IPS-15b (cell line): ENCODE results near the gene OSBP2.

ENCODE experiments used
- H3K27me3 ChIP-seq: one replicate; pipeline ENCODE4 v1.6.1; 2013; ENCODE audit warnings: low read length; ENCODE audit not compliant: control insufficient read depth, insufficient read depth
- H3K36me3 ChIP-seq: one replicate; pipeline ENCODE4 v1.6.1; 2013; ENCODE audit warnings: low read length; ENCODE audit not compliant: control insufficient read depth, insufficient read depth
- H3K4me1 ChIP-seq: one replicate; pipeline ENCODE4 v1.6.1; 2013; ENCODE audit warnings: mild to moderate bottlenecking, low read length; ENCODE audit not compliant: control insufficient read depth, insufficient read depth
- H3K4me3 ChIP-seq: one replicate; pipeline ENCODE4 v1.5.1; 2013; ENCODE audit warnings: low read depth, low read length
- H3K9ac ChIP-seq: one replicate; pipeline ENCODE4 v1.6.1; 2013; ENCODE audit warnings: low read depth, mild to moderate bottlenecking, low read length
- H3K9me3 ChIP-seq: one replicate; pipeline ENCODE4 v1.6.1; 2013; ENCODE audit warnings: mild to moderate bottlenecking, low read length; ENCODE audit not compliant: control insufficient read depth, insufficient read depth

The OSBP2 gene

DNA sequence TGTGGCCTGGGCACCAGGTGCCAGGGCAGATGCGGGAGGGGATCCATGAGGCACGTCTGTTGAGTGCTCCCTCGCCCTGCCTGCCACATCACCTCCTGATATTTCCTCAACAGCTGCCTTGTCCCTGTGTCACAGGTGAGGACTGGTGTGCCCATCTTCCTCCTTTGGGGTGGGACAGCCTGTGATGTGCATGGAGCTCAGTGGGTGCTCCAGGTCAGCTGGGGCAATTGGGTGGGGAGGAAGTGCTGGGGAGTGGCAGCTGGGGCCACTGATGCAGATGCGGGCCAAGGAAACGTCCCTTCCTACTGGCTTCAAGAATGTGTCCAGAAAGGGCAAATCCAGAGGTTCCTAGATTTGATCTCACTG is 190.3 kb downstream of the OSBP2 start:
- no peaks in the 10 kb centered on the region for H3K9me3 ChIP-seq
- no peak overlapping the region for H3K9ac ChIP-seq
- no peak overlapping the region for H3K4me3 ChIP-seq
- peaks cover 9% of the 10 kb centered on the region for H3K36me3 ChIP-seq
- H3K4me1 ChIP-seq, result no peaks in the 10 kb centered on the region
- H3K27me3 ChIP-seq, result no peaks in the 10 kb centered on the region

DNA sequence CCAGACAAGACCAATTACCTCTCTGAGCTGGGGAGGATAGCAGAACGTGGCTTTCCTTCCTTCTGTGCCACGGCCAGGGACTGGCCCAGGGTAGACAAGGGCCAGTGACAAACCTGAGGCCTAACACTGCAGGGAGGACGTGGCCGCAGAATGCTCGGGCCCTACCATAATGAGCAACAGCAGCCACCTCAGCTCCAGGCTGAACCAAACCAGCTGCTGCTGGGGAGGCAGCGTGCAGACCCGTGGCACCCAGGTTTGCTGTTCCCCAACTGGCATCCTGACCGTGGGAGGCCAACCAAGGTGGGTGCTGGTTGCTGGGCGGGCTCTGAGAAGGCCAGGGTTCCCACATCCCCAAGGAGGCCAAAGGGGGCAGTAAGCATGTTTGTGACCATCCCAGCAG is 190.9 kb downstream of the OSBP2 start:
- Histone ChIP-seq H3K27me3 (no peaks in the 10 kb centered on the region), H3K4me1 (no peaks in the 10 kb centered on the region), H3K4me3 (no peak overlapping the region), H3K36me3 (peaks cover 9% of the 10 kb centered on the region), H3K9ac (no peak overlapping the region), H3K9me3 (no peaks in the 10 kb centered on the region)

DNA sequence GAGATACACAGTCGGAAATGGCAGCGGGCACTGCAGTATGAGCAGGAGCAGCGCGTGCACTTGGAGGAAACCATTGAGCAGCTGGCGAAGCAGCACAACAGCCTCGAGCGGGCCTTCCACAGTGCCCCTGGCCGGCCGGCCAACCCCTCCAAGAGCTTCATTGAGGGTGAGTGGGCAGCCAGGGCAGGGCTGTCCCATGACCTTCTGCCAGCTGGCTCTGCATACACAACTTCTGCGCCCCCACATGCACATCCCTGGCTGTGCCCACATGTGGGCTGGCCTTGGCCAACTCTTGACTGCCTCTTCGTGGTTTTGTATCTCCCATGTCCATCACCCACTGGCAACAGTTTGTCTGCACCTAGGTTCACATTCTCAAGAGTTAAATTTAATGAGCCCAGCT is 192.8 kb downstream of the OSBP2 start:
- H3K4me1 ChIP-seq, result no peaks in the 10 kb centered on the region
- peaks cover 11% of the 10 kb centered on the region for H3K36me3 ChIP-seq
- H3K27me3 ChIP-seq, result no peaks in the 10 kb centered on the region
- no peak overlapping the region for H3K4me3 ChIP-seq
- no peak overlapping the region for H3K9ac ChIP-seq
- H3K9me3 ChIP-seq, result no peaks in the 10 kb centered on the region

DNA sequence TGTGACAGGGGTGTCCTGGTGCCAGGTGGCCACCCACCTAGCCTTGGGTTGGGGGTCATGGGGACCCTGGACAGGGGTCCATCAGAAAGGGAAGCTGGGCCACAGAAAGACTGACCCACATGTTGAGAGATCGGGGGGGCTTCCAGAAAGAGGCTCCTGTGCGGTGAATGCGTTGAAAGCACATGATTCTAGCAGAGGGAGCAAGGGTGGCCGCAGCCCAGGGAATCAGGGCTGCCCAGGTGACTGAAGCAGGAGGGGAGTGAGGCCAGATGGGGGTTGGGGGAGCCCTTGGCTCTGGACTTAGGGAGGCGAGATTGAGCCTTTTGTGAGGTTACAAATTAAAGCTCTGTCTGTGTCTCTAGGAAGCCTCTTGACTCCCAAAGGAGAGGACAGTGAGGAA is 193.2 kb downstream of the OSBP2 start:
- no peak overlapping the region for H3K4me3 ChIP-seq
- H3K4me1 ChIP-seq, result no peaks in the 10 kb centered on the region
- H3K9me3 ChIP-seq, result no peaks in the 10 kb centered on the region
- H3K27me3 ChIP-seq, result no peaks in the 10 kb centered on the region
- H3K36me3 ChIP-seq, result peaks cover 13% of the 10 kb centered on the region
- H3K9ac ChIP-seq, result no peak overlapping the region

DNA sequence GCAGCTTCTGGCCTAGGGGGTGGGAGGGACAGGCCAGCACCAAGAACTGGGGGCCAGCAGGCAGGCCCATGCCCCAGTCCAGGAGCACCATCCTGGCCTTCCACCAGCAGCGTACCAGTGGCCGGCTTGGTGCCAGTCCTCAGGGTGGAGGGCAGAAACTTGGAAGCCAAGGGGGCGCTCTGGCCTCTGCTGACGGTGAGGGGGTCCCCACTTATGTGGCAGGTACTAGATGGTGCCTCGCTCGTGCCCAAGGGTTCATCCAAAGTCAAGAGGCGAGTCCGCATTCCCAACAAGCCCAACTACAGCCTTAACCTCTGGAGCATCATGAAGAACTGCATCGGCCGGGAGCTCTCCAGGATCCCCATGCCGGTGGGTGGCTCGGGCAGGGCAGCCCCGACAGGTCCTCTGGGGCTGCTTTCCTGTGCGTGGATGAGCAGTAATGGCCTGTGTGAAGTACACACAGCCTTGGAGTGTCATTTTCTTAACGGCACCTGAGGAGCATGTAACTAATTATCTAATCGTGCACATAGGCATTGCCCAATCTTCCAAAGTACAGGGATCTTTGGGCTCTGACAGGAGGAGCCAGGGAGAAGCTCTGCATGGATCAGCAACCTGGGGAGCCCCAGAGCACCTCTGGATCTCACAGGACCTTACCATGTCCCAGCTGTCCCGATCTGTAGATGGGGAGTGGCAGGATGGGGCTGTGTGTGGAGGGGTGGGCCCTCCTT is 194.8 kb downstream of the OSBP2 start:
- Histone ChIP-seq H3K4me3 (no peak overlapping the region), H3K9ac (no peak overlapping the region), H3K36me3 (peaks cover 19% of the 10 kb centered on the region), H3K27me3 (no peaks in the 10 kb centered on the region), H3K9me3 (no peaks in the 10 kb centered on the region), H3K4me1 (no peaks in the 10 kb centered on the region)

DNA sequence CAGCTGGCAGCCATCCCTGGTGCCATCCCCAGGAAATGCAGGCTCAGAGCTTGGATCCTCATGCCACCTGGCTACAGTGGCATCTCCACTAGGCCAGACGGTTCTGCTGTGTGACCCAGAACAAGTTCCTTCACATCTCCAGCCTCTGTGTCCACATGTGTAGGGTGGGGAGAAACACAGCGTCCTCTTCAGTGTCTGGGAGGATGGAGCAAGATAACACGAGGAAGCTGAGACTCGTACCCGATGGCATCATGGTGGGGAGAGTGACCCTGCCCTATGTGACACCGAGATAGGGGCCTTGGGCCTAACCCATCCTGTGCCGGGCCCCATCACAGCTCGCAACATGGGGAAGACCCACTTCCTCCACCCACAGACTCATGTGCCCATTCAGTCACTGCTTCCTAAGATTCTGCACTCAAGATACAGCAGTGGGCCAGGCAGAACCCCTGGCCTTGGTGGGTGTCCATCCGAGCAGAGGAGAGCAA is 195.4 kb downstream of the OSBP2 start:
- H3K9ac ChIP-seq, result no peak overlapping the region
- H3K36me3 ChIP-seq, result peaks cover 19% of the 10 kb centered on the region
- H3K4me3 ChIP-seq, result no peak overlapping the region
- no peaks in the 10 kb centered on the region for H3K9me3 ChIP-seq
- no peaks in the 10 kb centered on the region for H3K4me1 ChIP-seq
- no peaks in the 10 kb centered on the region for H3K27me3 ChIP-seq

DNA sequence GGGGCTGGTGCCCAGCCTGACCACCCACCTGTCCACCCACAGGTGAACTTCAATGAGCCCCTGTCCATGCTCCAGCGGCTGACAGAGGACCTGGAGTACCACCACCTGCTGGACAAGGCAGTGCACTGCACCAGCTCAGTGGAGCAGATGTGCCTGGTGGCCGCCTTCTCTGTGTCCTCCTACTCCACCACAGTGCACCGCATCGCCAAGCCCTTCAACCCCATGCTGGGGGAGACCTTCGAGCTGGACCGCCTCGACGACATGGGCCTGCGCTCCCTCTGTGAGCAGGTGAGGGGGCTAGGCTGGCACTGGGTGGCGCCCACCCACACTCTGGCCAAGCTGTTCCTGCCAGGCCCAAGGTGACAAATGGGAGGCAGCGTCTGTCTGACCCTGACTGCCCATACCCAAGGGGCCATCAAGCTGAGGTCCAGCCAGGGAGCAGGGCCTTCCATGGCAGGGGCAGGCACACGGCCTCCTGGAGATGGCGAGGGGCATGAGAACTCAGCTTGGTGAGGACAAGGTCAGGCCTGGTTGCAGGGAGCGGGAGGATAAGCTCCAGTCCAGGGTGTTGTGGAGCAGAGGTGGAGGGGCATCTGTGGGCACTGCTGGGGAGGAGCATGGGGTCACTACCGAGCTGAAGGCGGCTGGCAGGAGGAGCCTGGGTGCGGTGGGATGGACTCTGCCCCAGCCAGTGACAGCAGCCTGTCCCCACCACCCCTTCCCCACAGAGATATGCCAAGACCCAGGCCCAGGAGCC is 196.2 kb downstream of the OSBP2 start:
- no peaks in the 10 kb centered on the region for H3K27me3 ChIP-seq
- H3K4me1 ChIP-seq, result no peaks in the 10 kb centered on the region
- H3K9ac ChIP-seq, result no peak overlapping the region
- H3K36me3 ChIP-seq, result peaks cover 19% of the 10 kb centered on the region
- no peaks in the 10 kb centered on the region for H3K9me3 ChIP-seq
- H3K4me3 ChIP-seq, result no peak overlapping the region

DNA sequence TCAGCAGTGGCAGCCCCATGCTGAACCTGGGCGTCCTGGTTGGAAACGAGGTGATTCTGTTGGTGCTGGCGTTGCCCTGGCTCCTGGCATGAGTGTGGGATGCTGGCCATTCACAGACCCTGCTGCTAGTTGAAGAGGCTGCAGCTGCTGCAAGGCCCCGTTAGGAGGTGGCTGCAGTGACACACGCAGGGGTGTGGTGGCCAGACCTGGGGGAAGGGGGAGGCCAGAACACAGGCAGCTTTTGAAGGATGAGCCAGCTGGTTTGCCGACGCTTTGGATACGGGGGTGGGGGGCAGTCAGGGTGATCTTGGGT is 196.7 kb downstream of the OSBP2 start:
- no peaks in the 10 kb centered on the region for H3K27me3 ChIP-seq
- H3K4me1 ChIP-seq, result no peaks in the 10 kb centered on the region
- no peak overlapping the region for H3K4me3 ChIP-seq
- peaks cover 19% of the 10 kb centered on the region for H3K36me3 ChIP-seq
- no peaks in the 10 kb centered on the region for H3K9me3 ChIP-seq
- no peak overlapping the region for H3K9ac ChIP-seq

DNA sequence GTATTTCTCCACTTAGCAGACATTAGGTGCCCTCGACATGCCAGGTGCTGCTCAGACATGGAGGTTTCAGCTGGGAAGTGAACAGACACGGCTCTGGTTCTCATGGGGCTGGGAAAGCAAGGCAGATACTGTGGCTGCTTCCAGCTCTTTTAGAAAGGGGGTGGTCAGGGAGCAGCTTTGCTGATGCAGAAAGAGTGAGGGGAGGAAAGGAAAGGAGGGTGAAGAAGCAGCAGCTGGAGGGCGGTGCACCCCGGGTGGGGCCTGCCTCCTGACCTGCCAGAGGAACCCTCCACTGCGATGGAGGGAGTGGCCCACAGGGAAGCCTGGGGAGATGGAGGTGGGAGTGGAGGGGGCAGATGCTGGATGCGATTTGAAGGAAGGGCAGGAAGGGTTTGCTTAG is 197.1 kb downstream of the OSBP2 start:
- peaks cover 19% of the 10 kb centered on the region for H3K36me3 ChIP-seq
- H3K4me1 ChIP-seq, result no peaks in the 10 kb centered on the region
- H3K9me3 ChIP-seq, result no peaks in the 10 kb centered on the region
- no peak overlapping the region for H3K9ac ChIP-seq
- H3K4me3 ChIP-seq, result no peak overlapping the region
- no peaks in the 10 kb centered on the region for H3K27me3 ChIP-seq

DNA sequence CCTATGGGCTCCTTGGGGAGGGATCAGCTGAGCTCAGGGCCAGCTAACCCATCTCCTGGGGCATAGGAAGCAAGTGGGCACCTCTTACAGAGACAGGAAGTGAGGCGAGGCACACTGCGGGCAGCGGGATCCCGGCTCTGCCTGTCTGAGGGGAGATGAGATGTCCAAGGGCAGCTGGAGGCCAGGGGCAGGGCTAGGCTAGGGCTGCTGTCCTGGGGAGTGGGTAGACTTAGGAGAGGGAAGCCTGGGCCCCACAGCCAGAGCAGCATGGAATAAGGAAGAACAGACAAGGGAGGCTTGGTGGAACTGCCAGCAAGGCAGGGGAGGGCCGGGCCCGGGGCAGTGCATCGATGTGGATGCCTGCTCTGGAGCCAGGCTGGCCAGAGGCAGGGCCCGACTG is 197.6 kb downstream of the OSBP2 start:
- H3K36me3 ChIP-seq, result peaks cover 19% of the 10 kb centered on the region
- no peak overlapping the region for H3K4me3 ChIP-seq
- no peaks in the 10 kb centered on the region for H3K9me3 ChIP-seq
- H3K27me3 ChIP-seq, result no peaks in the 10 kb centered on the region
- H3K9ac ChIP-seq, result no peak overlapping the region
- H3K4me1 ChIP-seq, result no peaks in the 10 kb centered on the region

DNA sequence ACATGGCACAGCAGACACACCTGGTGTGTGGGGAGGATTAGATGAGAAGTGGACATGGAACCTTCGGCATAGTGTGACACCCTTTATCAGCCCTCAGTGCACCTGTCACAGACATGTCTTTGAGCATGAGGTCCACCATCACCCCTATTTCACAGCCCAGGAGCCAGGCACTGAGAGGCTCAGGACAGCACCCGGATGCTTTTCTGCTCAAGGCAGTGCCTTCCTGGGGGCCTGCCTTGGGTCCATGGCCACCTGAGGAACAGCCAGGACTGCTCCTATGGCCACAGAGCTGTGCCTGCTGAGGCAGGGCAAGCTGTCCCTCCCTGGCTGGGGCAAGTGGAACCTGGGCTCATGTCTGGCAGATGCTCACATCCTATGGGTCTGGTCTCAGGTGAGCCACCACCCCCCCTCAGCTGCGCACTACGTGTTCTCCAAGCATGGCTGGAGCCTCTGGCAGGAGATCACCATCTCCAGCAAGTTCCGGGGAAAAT is 198.1 kb downstream of the OSBP2 start:
- Histone ChIP-seq H3K27me3 (no peaks in the 10 kb centered on the region), H3K9ac (no peak overlapping the region), H3K36me3 (peaks cover 19% of the 10 kb centered on the region), H3K4me1 (no peaks in the 10 kb centered on the region), H3K9me3 (no peaks in the 10 kb centered on the region), H3K4me3 (no peak overlapping the region)
